PC-3 (cell line): ENCODE measurements around the gene GDF11.

ENCODE experiments used
- CTCF ChIP-seq: fragments of 300-600 bp; sonication (generic); conservative IDR thresholded peaks from 2 replicates; pipeline ENCODE4 v1.5.1; 2017; ENCODE audit warnings: antibody characterized with exemption, low read depth, mild to moderate bottlenecking, low read length
- EZH2 ChIP-seq: fragments of 300-600 bp; sonication (generic); IDR thresholded peaks from one replicate; pipeline ENCODE4 v1.6.1; 2017; ENCODE audit warnings: antibody characterized with exemption, mild to moderate bottlenecking, low read length; ENCODE audit not compliant: unreplicated experiment
- EZH2phosphoT487 ChIP-seq: fragments of 300-600 bp; sonication (generic); IDR thresholded peaks from 2 replicates; pipeline ENCODE4 v1.6.1; 2018; ENCODE audit warnings: mild to moderate bottlenecking, antibody characterized with exemption, low read length, borderline replicate concordance

- TF ChIP-seq CTCF (no peak), EZH2phosphoT487 (no peak), EZH2 (no peak)
Observed at GRCh38 chr12:55703288-55703687, 39.6 kb upstream of the GDF11 start.
